B cell (primary cell): ENCODE measurements around the gene AK8. TPM values are rescaled to one million over a fixed set of nuclear protein-coding genes. Genes with fewer than 3 reads are reported as not detected.

Experiments
- ATAC-seq: fragments of 200-7000 bp; cut with Tn5 transposase; one replicate; pipeline ENCODE4 v1.10.0; 2021; ENCODE audit warnings: low read depth, mild to moderate bottlenecking, moderate number of reproducible peaks, moderate library complexity
- CTCF ChIA-PET: fragments of 350-600 bp; sonication (Branson Sonifier 250); formaldehyde crosslinking; loops from one replicate; lab custom pipeline; 2021; ENCODE audit warnings: antibody characterized with exemption, inconsistent platforms; lab: Charles Lee
- POLR2A ChIA-PET: fragments of 350-600 bp; sonication (Branson Sonifier 250); formaldehyde crosslinking; loops from one replicate; lab custom pipeline; 2021; ENCODE audit warnings: antibody characterized with exemption; lab: Charles Lee
- DNase-seq: peaks from one replicate; pipeline ENCODE4 v3.0.0; 2013
- H2AFZ ChIP-seq: 2 replicates; pipeline ENCODE4 v1.6.1; 2012; ENCODE audit warnings: mild to moderate bottlenecking, low read depth, low read length; ENCODE audit not compliant: insufficient read depth, poor library complexity, severe bottlenecking
- H3K27ac ChIP-seq, 2 donors: 1 replicate in 1 of 2; 2 replicates in 1 of 2; pipeline ENCODE4 v1.5.1; 2012 to 2013; ENCODE audit warnings: low read length in 2 of 2, mild to moderate bottlenecking in 2 of 2, moderate library complexity in 1 of 2
- H3K27me3 ChIP-seq, 4 experiments: fragments of 200-600 bp in 1 of 4; sonication (generic) in 1 of 4; replicated peaks in 1 of 4; 1 replicate in 2 of 4; 2 replicates in 2 of 4; pipeline versions ENCODE4 v1.6.1 to v1.7.0; 2013 to 2016; ENCODE audit warnings: low read length in 3 of 4, mild to moderate bottlenecking in 2 of 4, mixed read lengths in 1 of 4, moderate library complexity in 1 of 4; ENCODE audit not compliant: insufficient read depth in 4 of 4, control insufficient read depth in 3 of 4; ENCODE audit errors: control extremely low read depth in 1 of 4
- H3K36me3 ChIP-seq, 2 experiments: replicated peaks in 1 of 2; 1 replicate in 1 of 2; 2 replicates in 1 of 2; pipeline versions ENCODE4 v1.6.1 to v1.7.1; 2013; ENCODE audit warnings: low read length in 1 of 2; ENCODE audit not compliant: insufficient read depth in 2 of 2, control insufficient read depth in 1 of 2; ENCODE audit errors: control extremely low read depth in 1 of 2, extremely low read depth in 1 of 2
- H3K4me1 ChIP-seq, 2 donors: fragments of 200-600 bp in 1 of 2; sonication (generic) in 1 of 2; 1 replicate in 1 of 2; 2 replicates in 1 of 2; pipeline versions ENCODE4 v1.5.1 to v1.6.1; 2013 to 2017; ENCODE audit warnings: low read length in 2 of 2; ENCODE audit not compliant: control insufficient read depth in 2 of 2, insufficient read depth in 2 of 2
- H3K4me2 ChIP-seq: replicated peaks from 2 replicates; pipeline ENCODE3; 2012; ENCODE audit warnings: mild to moderate bottlenecking, low read depth, low read length; ENCODE audit not compliant: poor library complexity, severe bottlenecking
- H3K4me3 ChIP-seq, 5 experiments: fragments of 200-600 bp in 1 of 5; sonication (generic) in 1 of 5; 1 replicate in 3 of 5; 2 replicates in 2 of 5; pipeline versions ENCODE4 v1.5.1 to v1.7.0; 2011 to 2016; ENCODE audit warnings: low read length in 4 of 5, mild to moderate bottlenecking in 4 of 5, low read depth in 2 of 5, control low read depth in 1 of 5, moderate library complexity in 1 of 5; ENCODE audit not compliant: insufficient read depth in 1 of 5; ENCODE audit errors: control extremely low read depth in 1 of 5, extremely low read depth in 1 of 5
- H3K79me2 ChIP-seq: fragments of 200-600 bp; sonication (generic); one replicate; pipeline ENCODE4 v1.6.0; 2016; ENCODE audit warnings: low read length; ENCODE audit not compliant: control insufficient read depth, insufficient read depth
- H3K9ac ChIP-seq: fragments of 200-600 bp; sonication (generic); 2 replicates; pipeline ENCODE4 v1.6.1; 2017; ENCODE audit warnings: mild to moderate bottlenecking, low read length, moderate library complexity
- H3K9me3 ChIP-seq, 3 donors: one replicate each; pipeline versions ENCODE4 v1.6.1 to v1.7.1; 2013; ENCODE audit warnings: low read length in 2 of 3; ENCODE audit not compliant: control insufficient read depth in 2 of 3, insufficient read depth in 1 of 3; ENCODE audit errors: control extremely low read depth in 1 of 3
- H4K20me1 ChIP-seq: 2 replicates; pipeline ENCODE4 v1.6.0; 2012; ENCODE audit warnings: mild to moderate bottlenecking, low read length; ENCODE audit not compliant: insufficient read depth, control insufficient read depth, poor library complexity, severe bottlenecking
- H3K27ac Mint-ChIP-seq: one replicate; pipeline ENCODE4 v1.8.0; 2021; ENCODE audit warnings: mixed read lengths
- H3K27me3 Mint-ChIP-seq: one replicate; pipeline ENCODE4 v1.8.0; 2021; ENCODE audit warnings: mixed read lengths
- H3K4me1 Mint-ChIP-seq: one replicate; pipeline ENCODE4 v1.8.0; 2021; ENCODE audit warnings: mixed read lengths
- H3K4me3 Mint-ChIP-seq: one replicate; pipeline ENCODE4 v1.8.0; 2021; ENCODE audit warnings: mixed read lengths
- H3K9me3 Mint-ChIP-seq: one replicate; pipeline ENCODE4 v1.8.0; 2022; ENCODE audit warnings: mixed read lengths; ENCODE audit not compliant: insufficient read depth
- CTCF ChIP-seq: fragments of 200-600 bp; IDR thresholded peaks from one replicate; pipeline ENCODE4 v1.8.0; 2022; ENCODE audit warnings: antibody characterized with exemption, mild to moderate bottlenecking
- EZH2 ChIP-seq: IDR thresholded peaks from 2 replicates; pipeline ENCODE4 v1.6.1; 2012; ENCODE audit warnings: borderline replicate concordance, low read depth, mild to moderate bottlenecking, moderate library complexity, low read length; ENCODE audit not compliant: insufficient read depth, poor library complexity, severe bottlenecking
- WGBS: methylation state at CpG from one replicate; pipeline ENCODE4 v1.1.5; 2013; ENCODE audit warnings: missing lambda C conversion rate; ENCODE audit not compliant: insufficient coverage; 5-methylcytosine and 5-hydroxymethylcytosine counted together
- intact Hi-C: fragments of 100-400 bp; cut with micrococcal nuclease; formaldehyde crosslinking; loops from one replicate; pipeline ENCODE4 v1.10.0; 2022
- polyA plus RNA-seq: library from polyadenylated mRNA; depleted of rRNA; stranded (reverse); fragments of >200 nt; gene quantifications from 2 replicates; pipeline ENCODE4 v1.2.3, GENCODE V29; 2012
- total RNA-seq, 2 donors: library from RNA; stranded (reverse); fragments of 120-200 nt in 1 of 2; gene quantifications; 1 replicate in 1 of 2; 2 replicates in 1 of 2; pipeline versions ENCODE4 v1.2.3 to v1.2.4, GENCODE V29; 2013 to 2022

The AK8 gene
- total and polyA plus RNA-seq, 2 donors (not counting 1 experiment from before 2014, with no cell fraction given) = 1.9 to 8.6 TPM

- WGBS = 98% methylated on average over 7 of the region's 9 CpGs
- Histone ChIP-seq H3K36me3 (peaks cover 25 to 84% of the 10 kb centered on the region in 2 experiments), H3K4me1 (no peaks in the 10 kb centered on the region), H3K27ac (no peak overlapping the region), H3K79me2 (no peaks in the 10 kb centered on the region), H4K20me1 (no peaks in the 10 kb centered on the region), H2AFZ (no peak overlapping the region), H3K4me3 (no peak overlapping the region), H3K27me3 (no peaks in the 10 kb centered on the region), H3K9ac (no peak overlapping the region), H3K4me2 (no peak overlapping the region), H3K9me3 (no peaks in the 10 kb centered on the region)
- no peaks in the 10 kb centered on the region for H3K4me1 Mint-ChIP-seq
- H3K27me3 Mint-ChIP-seq = no peaks in the 10 kb centered on the region
- POLR2A ChIA-PET = no interaction called here
- CTCF ChIA-PET = no interaction called here
- intact Hi-C loops = no loop called here
- H3K9me3 Mint-ChIP-seq = no peaks in the 10 kb centered on the region
- H3K4me3 Mint-ChIP-seq = no peak overlapping the region
- ATAC-seq (no peak), DNase-seq (no peak)
- H3K27ac Mint-ChIP-seq = no peak overlapping the region
- TF ChIP-seq CTCF (no peak), EZH2 (no peak)
Observed at GRCh38 chr9:132923346-132923902, 45.3 kb upstream of the AK8 start.

- Mint-ChIP-seq H3K4me1 (no peaks in the 10 kb centered on the region), H3K9me3 (no peaks in the 10 kb centered on the region), H3K4me3 (no peak overlapping the region), H3K27me3 (no peaks in the 10 kb centered on the region), H3K27ac (no peak overlapping the region)
- H3K79me2 ChIP-seq = no peaks in the 10 kb centered on the region
- ATAC-seq (no peak), DNase-seq (no peak)
- peaks cover 22 to 64% of the 10 kb centered on the region in 2 experiments for H3K36me3 ChIP-seq
- no peaks in the 10 kb centered on the region for H3K27me3 ChIP-seq
- H2AFZ ChIP-seq = no peak overlapping the region
- POLR2A ChIA-PET = interaction anchor here (0.8 kb wide), 1 partner anchor 25 kb away, joined by 3 read pairs; the partner anchor contains the start of gene TSC1
- H3K4me2 ChIP-seq = no peak overlapping the region
- H4K20me1 ChIP-seq = no peaks in the 10 kb centered on the region
- H3K4me3 ChIP-seq = no peak overlapping the region
- CTCF ChIA-PET = interaction anchor here (3.4 kb wide), 1 partner anchor 17 kb away, joined by 18 read pairs; no protein-coding TSS in a partner anchor
- no peak overlapping the region for H3K27ac ChIP-seq
- 98% methylated on average over 7 of the region's 7 CpGs for WGBS
- H3K9me3 ChIP-seq = peaks cover 0 to 1% (median 0%) of the 10 kb centered on the region in 3 donors
- intact Hi-C loops = no loop called here
- TF ChIP-seq EZH2 (no peak), CTCF (no peak)
- no peak overlapping the region for H3K9ac ChIP-seq
- H3K4me1 ChIP-seq = no peaks in the 10 kb centered on the region
Observed at GRCh38 chr9:132919614-132920268, 41.7 kb upstream of the AK8 start.
